Mammary epithelial cell (primary cell): ENCODE measurements around the gene DIABLO.

ENCODE experiments used
- CTCF ChIP-seq, 2 donors: IDR thresholded peaks in 1 of 2; conservative IDR thresholded peaks in 1 of 2; 2 replicates each; pipeline ENCODE4 v1.5.1; 2011 to 2012; ENCODE audit warnings: inconsistent platforms in 2 of 2, low read length in 2 of 2, mild to moderate bottlenecking in 2 of 2, control low read depth in 1 of 2, low read depth in 1 of 2; ENCODE audit not compliant: insufficient read depth in 1 of 2; ENCODE audit errors: extremely low read depth in 1 of 2
- EZH2 ChIP-seq: IDR thresholded peaks from 2 replicates; pipeline ENCODE4 v1.6.1; 2012; ENCODE audit warnings: low read length, inconsistent platforms, borderline replicate concordance

DNA sequence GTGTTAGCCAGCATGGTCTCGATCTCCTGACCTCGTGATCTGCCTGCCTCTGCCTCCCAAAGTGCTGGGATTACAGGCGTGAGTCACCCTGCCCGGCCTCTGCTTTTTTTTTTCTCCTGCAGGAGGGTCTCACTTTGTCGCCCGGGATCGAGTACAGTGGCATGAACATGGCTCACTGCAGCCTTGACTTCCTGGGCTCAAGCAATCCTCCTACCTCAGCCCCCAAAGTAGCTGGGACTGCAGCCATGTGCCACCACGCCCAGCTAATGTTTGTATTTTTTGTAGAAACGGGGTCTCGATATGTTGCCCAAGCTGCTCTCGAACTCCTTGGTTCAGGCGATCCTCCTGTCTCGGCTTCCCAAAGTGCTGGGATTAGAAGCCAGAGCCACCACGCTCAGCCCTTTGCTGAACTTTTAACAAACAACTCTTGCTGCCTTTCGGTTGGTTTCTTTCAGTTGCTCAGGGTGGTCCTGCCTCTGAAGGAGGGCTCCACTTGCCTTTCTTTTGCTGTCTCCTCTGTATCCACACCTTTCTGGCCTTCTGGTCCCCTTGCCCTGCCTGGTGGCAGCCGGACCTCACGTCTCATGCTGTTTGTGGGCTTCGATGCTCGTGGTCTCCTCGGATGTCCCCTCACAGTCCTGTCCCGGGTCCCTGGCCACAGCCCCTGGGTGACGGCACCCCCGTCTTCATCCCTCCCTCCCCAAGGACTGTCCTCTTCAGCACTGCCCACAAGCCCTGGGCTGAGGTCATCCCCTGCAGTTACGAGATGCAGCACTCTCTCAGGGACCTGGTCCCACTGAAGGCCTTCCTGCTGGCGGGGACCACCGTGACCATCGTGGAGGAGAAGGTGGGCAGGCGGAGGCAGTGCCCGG is 26.1 kb downstream of the DIABLO start:
- TF ChIP-seq CTCF (conservative IDR thresholded peaks at IDR 0.05 in 1 of 2, IDR thresholded peaks at IDR 0.05 in 1 of 2; ENCODE audit: extremely low read depth in 1 of 2, insufficient read depth in 1 of 2, low read depth in 1 of 2, low read length in 2 of 2) (no peak), EZH2 (no peak)
